ENCODE measurements around the gene PRMT1.
"Not testable (repeated sequence)": the region's sequence is repeated elsewhere in the genome, so short reads cannot be mapped to it uniquely, and the experiment has no call there.

PRMT1 gene

GRCh38 chr19:49677231-49677900, at the start of gene PRMT1:
TSS of gene PRMT1 (plus strand) at chr19:49677271. CDS start at chr19:49677281, 10 bp downstream.
- H3K9me3 ChIP-seq (ENCODE audit: control insufficient read depth in 2 of 2, low read length in 2 of 2) = no peaks in the 10 kb centered on the region
- peaks cover 15 to 16% of the 10 kb centered on the region in 2 donors for H3K4me1 ChIP-seq (ENCODE audit: control insufficient read depth in 2 of 2, insufficient read depth in 2 of 2, low read length in 2 of 2)
- H3K4me3 ChIP-seq (ENCODE audit: low read length in 2 of 2) = peak within 1 kb of the TSS; percentile 90 to 93

GRCh38 chr19:49629659-49630058, 47.4 kb upstream of the PRMT1 start:
- H3K27ac ChIP-seq (ENCODE audit: low read depth in 2 of 2, low read length in 2 of 2) = no peak overlapping the region
- H3K9ac ChIP-seq (ENCODE audit: low read depth in 1 of 2, low read length in 2 of 2) = no peak overlapping the region

More at GRCh38 chr19:49677231-49677900, at the start of gene PRMT1:
- peak within 1 kb of the TSS; percentile 91 to 94 for H3K27ac ChIP-seq (ENCODE audit: low read depth in 2 of 2, low read length in 2 of 2)
- H3K9ac ChIP-seq (ENCODE audit: low read depth in 1 of 2, low read length in 2 of 2) = peak within 1 kb of the TSS; percentile 94 to 95
- no peaks in the 10 kb centered on the region for H3K27me3 ChIP-seq (ENCODE audit: control insufficient read depth in 2 of 2, insufficient read depth in 2 of 2, low read length in 2 of 2)
- peaks cover 7% of the 10 kb centered on the region in 2 donors for H3K36me3 ChIP-seq (ENCODE audit: control insufficient read depth in 2 of 2, insufficient read depth in 2 of 2, low read length in 2 of 2)

GRCh38 chr19:49631014-49631588, 46.0 kb upstream of the PRMT1 start:
- H3K27ac ChIP-seq (ENCODE audit: low read depth in 2 of 2, low read length in 2 of 2) = no peak overlapping the region
- H3K27me3 ChIP-seq (ENCODE audit: control insufficient read depth in 2 of 2, insufficient read depth in 2 of 2, low read length in 2 of 2) = no peaks in the 10 kb centered on the region
- no peak overlapping the region for H3K9ac ChIP-seq (ENCODE audit: low read depth in 1 of 2, low read length in 2 of 2)

More at GRCh38 chr19:49629659-49630058, 47.4 kb upstream of the PRMT1 start:
- Histone ChIP-seq H3K9me3 (ENCODE audit: control insufficient read depth in 2 of 2, low read length in 2 of 2) (no peaks in the 10 kb centered on the region), H3K4me1 (ENCODE audit: control insufficient read depth in 2 of 2, insufficient read depth in 2 of 2, low read length in 2 of 2) (no peaks in the 10 kb centered on the region), H3K27me3 (ENCODE audit: control insufficient read depth in 2 of 2, insufficient read depth in 2 of 2, low read length in 2 of 2) (no peaks in the 10 kb centered on the region), H3K4me3 (ENCODE audit: low read length in 2 of 2) (no peak overlapping the region), H3K36me3 (ENCODE audit: control insufficient read depth in 2 of 2, insufficient read depth in 2 of 2, low read length in 2 of 2) (peaks cover 8 to 11% of the 10 kb centered on the region in 2 donors)

GRCh38 chr19:49631610-49632192, 45.4 kb upstream of the PRMT1 start:
- H3K9me3 ChIP-seq (ENCODE audit: control insufficient read depth in 2 of 2, low read length in 2 of 2) = no peaks in the 10 kb centered on the region
- no peak overlapping the region for H3K27ac ChIP-seq (ENCODE audit: low read depth in 2 of 2, low read length in 2 of 2)
- peaks cover 3 to 9% of the 10 kb centered on the region in 2 donors for H3K36me3 ChIP-seq (ENCODE audit: control insufficient read depth in 2 of 2, insufficient read depth in 2 of 2, low read length in 2 of 2)
- no peak overlapping the region for H3K4me3 ChIP-seq (ENCODE audit: low read length in 2 of 2)
- no peaks in the 10 kb centered on the region for H3K27me3 ChIP-seq (ENCODE audit: control insufficient read depth in 2 of 2, insufficient read depth in 2 of 2, low read length in 2 of 2)
- H3K9ac ChIP-seq (ENCODE audit: low read depth in 1 of 2, low read length in 2 of 2) = no peak overlapping the region
- peaks cover 0 to under 1% of the 10 kb centered on the region in 2 donors for H3K4me1 ChIP-seq (ENCODE audit: control insufficient read depth in 2 of 2, insufficient read depth in 2 of 2, low read length in 2 of 2)

More at GRCh38 chr19:49631014-49631588, 46.0 kb upstream of the PRMT1 start:
- no peaks in the 10 kb centered on the region for H3K9me3 ChIP-seq (ENCODE audit: control insufficient read depth in 2 of 2, low read length in 2 of 2)
- peaks cover 3 to 7% of the 10 kb centered on the region in 2 donors for H3K36me3 ChIP-seq (ENCODE audit: control insufficient read depth in 2 of 2, insufficient read depth in 2 of 2, low read length in 2 of 2)
- H3K4me3 ChIP-seq (ENCODE audit: low read length in 2 of 2) = no peak overlapping the region
- H3K4me1 ChIP-seq (ENCODE audit: control insufficient read depth in 2 of 2, insufficient read depth in 2 of 2, low read length in 2 of 2) = no peaks in the 10 kb centered on the region

GRCh38 chr19:49632576-49632975, 44.5 kb upstream of the PRMT1 start:
- H3K9ac ChIP-seq (ENCODE audit: low read depth in 1 of 2, low read length in 2 of 2) = no peak overlapping the region
- H3K27me3 ChIP-seq (ENCODE audit: control insufficient read depth in 2 of 2, insufficient read depth in 2 of 2, low read length in 2 of 2) = no peaks in the 10 kb centered on the region
- no peak overlapping the region for H3K27ac ChIP-seq (ENCODE audit: low read depth in 2 of 2, low read length in 2 of 2)
- H3K4me1 ChIP-seq (ENCODE audit: control insufficient read depth in 2 of 2, insufficient read depth in 2 of 2, low read length in 2 of 2) = peaks cover 0 to 2% of the 10 kb centered on the region in 2 donors
- no peaks in the 10 kb centered on the region for H3K9me3 ChIP-seq (ENCODE audit: control insufficient read depth in 2 of 2, low read length in 2 of 2)
- peaks cover 0 to 6% of the 10 kb centered on the region in 2 donors for H3K36me3 ChIP-seq (ENCODE audit: control insufficient read depth in 2 of 2, insufficient read depth in 2 of 2, low read length in 2 of 2)
- H3K4me3 ChIP-seq (ENCODE audit: low read length in 2 of 2) = no peak overlapping the region

- not testable (repeated sequence) for H3K9me3 ChIP-seq (ENCODE audit: control insufficient read depth in 2 of 2, low read length in 2 of 2); H3K27me3 ChIP-seq (ENCODE audit: control insufficient read depth in 2 of 2, insufficient read depth in 2 of 2, low read length in 2 of 2); H3K36me3 ChIP-seq (ENCODE audit: control insufficient read depth in 2 of 2, insufficient read depth in 2 of 2, low read length in 2 of 2); H3K9ac ChIP-seq (ENCODE audit: low read depth in 1 of 2, low read length in 2 of 2); H3K4me3 ChIP-seq (ENCODE audit: low read length in 2 of 2); H3K4me1 ChIP-seq (ENCODE audit: control insufficient read depth in 2 of 2, insufficient read depth in 2 of 2, low read length in 2 of 2); H3K27ac ChIP-seq (ENCODE audit: low read depth in 2 of 2, low read length in 2 of 2)
Measured at GRCh38 chr19:49633273-49633672, 43.8 kb upstream of the PRMT1 start.

GRCh38 chr19:49635530-49636232, 41.4 kb upstream of the PRMT1 start:
- Histone ChIP-seq H3K9ac (ENCODE audit: low read depth in 1 of 2, low read length in 2 of 2) (no peak overlapping the region), H3K9me3 (ENCODE audit: control insufficient read depth in 2 of 2, low read length in 2 of 2) (no peaks in the 10 kb centered on the region), H3K36me3 (ENCODE audit: control insufficient read depth in 2 of 2, insufficient read depth in 2 of 2, low read length in 2 of 2) (peaks cover 0 to 6% of the 10 kb centered on the region in 2 donors), H3K27me3 (ENCODE audit: control insufficient read depth in 2 of 2, insufficient read depth in 2 of 2, low read length in 2 of 2) (no peaks in the 10 kb centered on the region), H3K4me3 (ENCODE audit: low read length in 2 of 2) (no peak overlapping the region), H3K4me1 (ENCODE audit: control insufficient read depth in 2 of 2, insufficient read depth in 2 of 2, low read length in 2 of 2) (peaks cover 10 to 21% of the 10 kb centered on the region in 2 donors), H3K27ac (ENCODE audit: low read depth in 2 of 2, low read length in 2 of 2) (no peak overlapping the region)

- Histone ChIP-seq H3K27ac (ENCODE audit: low read depth in 2 of 2, low read length in 2 of 2) (no peak overlapping the region), H3K9ac (ENCODE audit: low read depth in 1 of 2, low read length in 2 of 2) (no peak overlapping the region), H3K4me1 (ENCODE audit: control insufficient read depth in 2 of 2, insufficient read depth in 2 of 2, low read length in 2 of 2) (peaks cover 17 to 26% of the 10 kb centered on the region in 2 donors), H3K36me3 (ENCODE audit: control insufficient read depth in 2 of 2, insufficient read depth in 2 of 2, low read length in 2 of 2) (peaks cover 0 to 6% of the 10 kb centered on the region in 2 donors), H3K27me3 (ENCODE audit: control insufficient read depth in 2 of 2, insufficient read depth in 2 of 2, low read length in 2 of 2) (no peaks in the 10 kb centered on the region), H3K4me3 (ENCODE audit: low read length in 2 of 2) (no peak overlapping the region), H3K9me3 (ENCODE audit: control insufficient read depth in 2 of 2, low read length in 2 of 2) (no peaks in the 10 kb centered on the region)
Measured at GRCh38 chr19:49636233-49636932, 40.7 kb upstream of the PRMT1 start.

- Histone ChIP-seq H3K27ac (ENCODE audit: low read depth in 2 of 2, low read length in 2 of 2) (peak overlapping the region; percentile 81 to 86), H3K36me3 (ENCODE audit: control insufficient read depth in 2 of 2, insufficient read depth in 2 of 2, low read length in 2 of 2) (peaks cover 0 to 6% of the 10 kb centered on the region in 2 donors), H3K9me3 (ENCODE audit: control insufficient read depth in 2 of 2, low read length in 2 of 2) (no peaks in the 10 kb centered on the region), H3K27me3 (ENCODE audit: control insufficient read depth in 2 of 2, insufficient read depth in 2 of 2, low read length in 2 of 2) (no peaks in the 10 kb centered on the region), H3K4me3 (ENCODE audit: low read length in 2 of 2) (peak overlapping the region; percentile 51 to 84), H3K4me1 (ENCODE audit: control insufficient read depth in 2 of 2, insufficient read depth in 2 of 2, low read length in 2 of 2) (peaks cover 26 to 33% of the 10 kb centered on the region in 2 donors), H3K9ac (ENCODE audit: low read depth in 1 of 2, low read length in 2 of 2) (peak overlapping the region; percentile 75 to 94)
Measured at GRCh38 chr19:49637821-49638738, 39.0 kb upstream of the PRMT1 start.
